CD4-positive, alpha-beta memory T cell (primary cell): ENCODE data around the gene DEAF1. TPM values are rescaled to one million over a fixed set of nuclear protein-coding genes. Genes with fewer than 3 reads are reported as not detected.

Source experiments
- CTCF ChIA-PET: fragments of 350-600 bp; sonication (Branson Sonifier 250); formaldehyde crosslinking; loops from one replicate; lab custom pipeline; 2021; ENCODE audit warnings: inconsistent platforms; ENCODE audit not compliant: partially characterized antibody; lab: Charles Lee
- POLR2A ChIA-PET: fragments of 350-600 bp; sonication (Branson Sonifier 250); formaldehyde crosslinking; loops from one replicate; lab custom pipeline; 2021; ENCODE audit not compliant: partially characterized antibody; lab: Charles Lee
- DNase-seq, 5 donors: peaks; one replicate each; pipeline versions ENCODE4 v3.0.0 to v3.0.0-alpha.2; 2020 to 2022; ENCODE audit warnings: mixed read lengths in 1 of 5
- H3K27ac ChIP-seq: one replicate; pipeline ENCODE4 v1.7.0; 2013; ENCODE audit warnings: low read depth, low read length
- H3K27me3 ChIP-seq: 2 replicates; pipeline ENCODE4 v1.7.0; 2013; ENCODE audit warnings: mild to moderate bottlenecking, low read length, moderate library complexity; ENCODE audit not compliant: insufficient read depth
- H3K36me3 ChIP-seq: 2 replicates; pipeline ENCODE4 v1.7.0; 2013; ENCODE audit warnings: mild to moderate bottlenecking, low read length, moderate library complexity; ENCODE audit not compliant: insufficient read depth
- H3K4me1 ChIP-seq: 2 replicates; pipeline ENCODE4 v1.7.0; 2013; ENCODE audit warnings: mild to moderate bottlenecking, low read length, moderate library complexity; ENCODE audit not compliant: insufficient read depth
- H3K4me3 ChIP-seq, 2 donors: one replicate each; pipeline ENCODE4 v1.7.0; 2013; ENCODE audit warnings: low read length in 2 of 2, mild to moderate bottlenecking in 1 of 2
- H3K9me3 ChIP-seq, 2 donors: one replicate each; pipeline ENCODE4 v1.7.0; 2013; ENCODE audit warnings: low read length in 2 of 2, control low read depth in 1 of 2; ENCODE audit not compliant: control insufficient read depth in 1 of 2
- H3K27ac Mint-ChIP-seq, 7 donors: one replicate each; pipeline ENCODE4 v1.8.0; 2020 to 2021; ENCODE audit warnings: mixed read lengths in 7 of 7, mild to moderate bottlenecking in 6 of 7, inconsistent platforms in 3 of 7, moderate library complexity in 3 of 7
- H3K27me3 Mint-ChIP-seq, 2 donors: one replicate each; pipeline ENCODE4 v1.8.0; 2020 to 2021; ENCODE audit warnings: mixed read lengths in 2 of 2
- H3K36me3 Mint-ChIP-seq, 2 donors: one replicate each; pipeline ENCODE4 v1.8.0; 2020 to 2021; ENCODE audit warnings: mixed read lengths in 2 of 2, inconsistent platforms in 1 of 2, mild to moderate bottlenecking in 1 of 2
- H3K4me1 Mint-ChIP-seq, 4 donors: one replicate each; pipeline ENCODE4 v1.8.0; 2020 to 2021; ENCODE audit warnings: mixed read lengths in 4 of 4, mild to moderate bottlenecking in 1 of 4
- H3K4me3 Mint-ChIP-seq, 8 donors: one replicate each; pipeline ENCODE4 v1.8.0; 2020 to 2021; ENCODE audit warnings: mixed read lengths in 8 of 8, mild to moderate bottlenecking in 7 of 8, moderate library complexity in 6 of 8, inconsistent platforms in 3 of 8
- H3K9me3 Mint-ChIP-seq, 8 donors: one replicate each; pipeline ENCODE4 v1.8.0; 2020 to 2021; ENCODE audit warnings: mixed read lengths in 8 of 8, mild to moderate bottlenecking in 5 of 8, inconsistent platforms in 3 of 8, moderate library complexity in 1 of 8
- intact Hi-C: fragments of 100-400 bp; cut with micrococcal nuclease; formaldehyde crosslinking; loops from one replicate; pipeline ENCODE4 v1.15.1; 2023
- polyA plus RNA-seq, 2 donors: library from polyadenylated mRNA; unstranded; fragments of 300-500 nt; fragmentation: Illumina TruSeq; gene quantifications; one replicate each; pipeline ENCODE4 v1.2.3, GENCODE V29; 2021
- total RNA-seq, 2 experiments: library from RNA; stranded (reverse); gene quantifications; one replicate each; pipeline ENCODE4 v1.2.3, GENCODE V29; 2021

The DEAF1 gene
- total and polyA plus RNA-seq, 4 experiments from 2014 or later: 34.5 to 50.8 (median 42.8) TPM

DNA sequence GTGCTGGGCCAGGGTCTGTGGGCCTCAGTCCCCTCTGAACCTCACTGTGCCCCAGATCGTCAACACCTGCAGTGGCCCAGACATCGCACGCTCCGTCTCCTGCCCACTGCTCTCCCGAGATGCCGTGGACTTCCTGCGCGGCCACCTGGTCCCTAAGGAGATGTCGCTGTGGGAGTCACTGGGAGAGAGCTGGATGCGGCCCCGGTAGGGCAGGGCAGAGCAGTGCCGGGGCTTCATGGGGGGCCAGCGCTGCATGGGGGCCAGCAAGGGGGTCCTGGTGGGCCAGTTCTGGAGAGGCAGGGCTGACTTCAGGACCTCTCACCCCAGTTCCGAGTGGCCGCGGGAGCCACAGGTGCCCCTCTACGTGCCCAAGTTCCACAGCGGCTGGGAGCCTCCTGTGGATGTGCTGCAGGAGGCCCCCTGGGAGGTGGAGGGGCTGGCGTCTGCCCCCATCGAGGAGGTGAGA, 27.4 kb upstream of the DEAF1 start:
- Mint-ChIP-seq H3K27ac (no peak overlapping the region), H3K36me3 (no peaks in the 10 kb centered on the region), H3K4me1 (peaks cover 6 to 27% (median 17%) of the 10 kb centered on the region in 4 donors), H3K9me3 (peaks cover 0 to 2% (median 0%) of the 10 kb centered on the region in 8 donors), H3K4me3 (no peak overlapping the region), H3K27me3 (peaks cover 2 to 3% of the 10 kb centered on the region in 2 donors)
- no peaks in the 10 kb centered on the region for H3K36me3 ChIP-seq
- no peak for DNase-seq
- no peak overlapping the region for H3K27ac ChIP-seq
- H3K9me3 ChIP-seq: no peaks in the 10 kb centered on the region
- H3K27me3 ChIP-seq: peaks cover 10% of the 10 kb centered on the region
- peak overlapping the region in 1 of 2 donors; percentile 18 for H3K4me3 ChIP-seq
- POLR2A ChIA-PET: interaction anchor here (0.9 to 7.7 kb wide), 7 partner anchors 22 to 216 kb away, joined by 3 to 109 read pairs (median 4); partner anchors contain the start of genes DEAF1, HRAS, RNH1 and TMEM80
- CTCF ChIA-PET: interaction anchor here (0.9 to 6.1 kb wide), 10 partner anchors 12 to 167 kb away, joined by 3 to 50 read pairs (median 6); partner anchors contain the start of genes DEAF1, TALDO1 and TMEM80
- H3K4me1 ChIP-seq: peaks cover 35% of the 10 kb centered on the region
- intact Hi-C loops: loop anchor here (2.0 to 10.0 kb wide), 2 partner anchors 110 to 268 kb away; partner anchors contain the start of gene PTDSS2

DNA sequence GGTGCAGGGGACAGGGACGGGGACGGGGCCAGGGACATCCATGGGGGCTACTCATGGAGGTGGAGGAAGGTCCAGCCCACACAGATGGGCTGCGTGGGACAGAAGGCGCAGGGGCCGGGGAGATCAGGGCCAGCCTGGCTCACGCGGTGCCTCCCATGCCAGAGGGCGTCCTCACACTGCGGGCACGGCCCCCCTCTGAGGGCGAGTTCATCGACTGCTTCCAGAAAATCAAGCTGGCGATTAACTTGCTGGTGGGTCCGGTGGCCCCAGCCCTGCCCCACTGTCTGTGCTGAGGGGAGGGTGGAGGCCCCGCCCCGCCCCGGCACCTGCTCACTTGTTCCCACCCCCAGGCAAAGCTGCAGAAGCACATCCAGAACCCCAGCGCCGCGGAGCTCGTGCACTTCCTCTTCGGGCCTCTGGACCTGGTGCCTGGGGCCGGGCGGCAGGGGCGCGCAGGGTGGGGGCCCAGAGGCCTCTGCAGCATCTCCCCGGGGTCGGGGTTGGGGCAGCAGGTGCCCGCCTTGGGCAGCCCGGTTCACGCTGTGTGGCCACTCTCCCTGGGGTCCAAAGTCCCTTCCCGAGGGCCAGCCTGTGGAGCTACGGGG, 26.8 kb upstream of the DEAF1 start:
- Mint-ChIP-seq H3K4me1 (peaks cover 6 to 25% (median 17%) of the 10 kb centered on the region in 4 donors), H3K27me3 (peaks cover 2 to 3% of the 10 kb centered on the region in 2 donors), H3K9me3 (peaks cover 0 to 2% (median 0%) of the 10 kb centered on the region in 8 donors), H3K4me3 (peak overlapping the region in 7 of 8 donors; percentile 46 to 84 (median 60)), H3K27ac (no peak overlapping the region), H3K36me3 (no peaks in the 10 kb centered on the region)
- peaks cover 29% of the 10 kb centered on the region for H3K4me1 ChIP-seq
- peak overlapping the region in 1 of 2 donors; percentile 18 for H3K4me3 ChIP-seq
- H3K36me3 ChIP-seq: no peaks in the 10 kb centered on the region
- DNase-seq: peak; percentile 39 to 67 (median 50)
- intact Hi-C loops: loop anchor here (2.0 to 10.0 kb wide), 2 partner anchors 109 to 267 kb away; partner anchors contain the start of gene PTDSS2
- H3K27me3 ChIP-seq: peaks cover 10% of the 10 kb centered on the region
- no peak overlapping the region for H3K27ac ChIP-seq
- ChIA-PET CTCF (interaction anchor here (1.3 to 6.1 kb wide), 7 partner anchors 12 to 166 kb away, joined by 3 to 50 read pairs (median 11); partner anchors contain the start of genes DEAF1, TALDO1 and TMEM80), POLR2A (interaction anchor here (0.9 to 7.7 kb wide), 7 partner anchors 22 to 215 kb away, joined by 3 to 109 read pairs (median 4); partner anchors contain the start of genes DEAF1, HRAS, RNH1 and TMEM80)
- H3K9me3 ChIP-seq: no peaks in the 10 kb centered on the region

DNA sequence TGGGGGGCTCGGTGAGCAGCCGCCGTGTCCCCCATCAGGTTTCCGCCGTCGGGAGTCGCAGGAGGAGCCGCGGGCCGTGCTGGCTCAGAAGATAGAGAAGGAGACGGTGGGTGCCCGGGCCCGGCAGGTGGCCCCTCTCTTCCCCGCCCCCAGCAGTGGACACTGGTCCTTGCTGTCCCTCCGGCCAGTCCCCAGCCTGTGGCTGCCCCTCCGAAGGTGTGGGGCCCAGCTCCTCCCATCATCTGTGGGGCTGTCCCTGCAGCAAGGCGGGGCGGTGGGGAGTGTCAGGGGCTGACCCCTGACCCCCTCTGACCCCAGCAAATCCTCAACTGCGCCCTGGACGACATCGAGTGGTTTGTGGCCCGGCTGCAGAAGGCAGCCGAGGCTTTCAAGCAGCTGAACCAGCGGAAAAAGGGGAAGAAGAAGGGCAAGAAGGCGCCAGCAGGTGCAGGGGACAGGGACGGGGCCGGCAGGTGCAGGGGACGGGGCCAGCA, 26.3 kb upstream of the DEAF1 start:
- Histone ChIP-seq H3K27ac (no peak overlapping the region), H3K4me1 (peaks cover 24% of the 10 kb centered on the region), H3K27me3 (peaks cover 10% of the 10 kb centered on the region), H3K4me3 (no peak overlapping the region), H3K9me3 (no peaks in the 10 kb centered on the region), H3K36me3 (no peaks in the 10 kb centered on the region)
- ChIA-PET CTCF (interaction anchor here (1.0 to 6.1 kb wide), 5 partner anchors 25 to 166 kb away, joined by 3 to 50 read pairs (median 28); partner anchors contain the start of genes DEAF1, TALDO1 and TMEM80), POLR2A (interaction anchor here (0.9 to 7.7 kb wide), 6 partner anchors 21 to 215 kb away, joined by 3 to 109 read pairs (median 5); partner anchors contain the start of genes DEAF1, HRAS, RNH1 and TMEM80)
- Mint-ChIP-seq H3K4me1 (peaks cover 6 to 22% (median 14%) of the 10 kb centered on the region in 4 donors), H3K4me3 (peak overlapping the region in 6 of 8 donors; percentile 46 to 84 (median 63)), H3K9me3 (peaks cover 0 to 5% (median 0%) of the 10 kb centered on the region in 8 donors), H3K36me3 (no peaks in the 10 kb centered on the region), H3K27ac (no peak overlapping the region), H3K27me3 (peaks cover 2 to 3% of the 10 kb centered on the region in 2 donors)
- intact Hi-C loops: loop anchor here (10.0 kb wide), 1 partner anchor 266 kb away; the partner anchor contains the start of gene PTDSS2
- no peak for DNase-seq

DNA sequence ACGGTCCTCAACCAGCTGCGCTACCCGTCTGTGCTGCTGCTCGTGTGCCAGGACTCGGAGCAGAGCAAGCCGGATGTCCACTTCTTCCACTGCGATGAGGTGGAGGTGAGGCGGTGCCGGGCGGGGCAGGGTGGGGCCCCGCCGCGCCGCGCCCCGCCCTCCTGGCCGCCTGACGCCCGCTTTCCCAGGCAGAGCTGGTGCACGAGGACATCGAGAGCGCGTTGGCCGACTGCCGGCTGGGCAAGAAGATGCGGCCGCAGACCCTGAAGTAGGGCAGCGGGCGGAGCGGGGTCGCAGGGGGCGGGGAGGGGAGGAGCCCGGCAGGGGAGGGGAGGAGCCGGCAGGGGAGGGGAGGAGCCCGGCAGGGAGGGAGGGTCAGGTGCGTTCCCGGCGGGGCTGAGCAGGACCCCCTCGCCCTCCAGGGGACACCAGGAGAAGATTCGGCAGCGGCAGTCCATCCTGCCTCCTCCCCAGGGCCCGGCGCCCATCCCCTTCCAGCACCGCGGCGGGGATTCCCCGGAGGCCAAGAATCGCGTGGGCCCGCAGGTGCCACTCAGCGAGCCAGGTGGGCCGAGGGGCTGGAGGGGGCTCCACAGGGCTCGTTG, 25.7 kb upstream of the DEAF1 start:
- H3K27me3 Mint-ChIP-seq: peaks cover 2 to 3% of the 10 kb centered on the region in 2 donors
- H3K4me1 Mint-ChIP-seq: peaks cover 6 to 22% (median 14%) of the 10 kb centered on the region in 4 donors
- Histone ChIP-seq H3K27ac (no peak overlapping the region), H3K4me3 (no peak overlapping the region), H3K4me1 (peaks cover 24% of the 10 kb centered on the region), H3K9me3 (no peaks in the 10 kb centered on the region), H3K27me3 (peaks cover 10% of the 10 kb centered on the region), H3K36me3 (no peaks in the 10 kb centered on the region)
- H3K4me3 Mint-ChIP-seq: peak overlapping the region in 3 of 8 donors; percentile 43 to 84 (median 71)
- peak in 2 of 5 donors; percentile 34 to 69 for DNase-seq
- POLR2A ChIA-PET: interaction anchor here (2.4 to 7.7 kb wide), 3 partner anchors 25 to 185 kb away, joined by 7 to 109 read pairs (median 28); partner anchors contain the start of genes DEAF1, HRAS and TMEM80
- no peak overlapping the region for H3K27ac Mint-ChIP-seq
- intact Hi-C loops: loop anchor here (10.0 kb wide), 1 partner anchor 266 kb away; the partner anchor contains the start of gene PTDSS2
- CTCF ChIA-PET: interaction anchor here (0.7 to 6.1 kb wide), 5 partner anchors 24 to 166 kb away, joined by 3 to 50 read pairs (median 4); partner anchors contain the start of genes DEAF1, TALDO1 and TMEM80
- peaks cover 0 to 6% (median 0%) of the 10 kb centered on the region in 8 donors for H3K9me3 Mint-ChIP-seq
- H3K36me3 Mint-ChIP-seq: no peaks in the 10 kb centered on the region

DNA sequence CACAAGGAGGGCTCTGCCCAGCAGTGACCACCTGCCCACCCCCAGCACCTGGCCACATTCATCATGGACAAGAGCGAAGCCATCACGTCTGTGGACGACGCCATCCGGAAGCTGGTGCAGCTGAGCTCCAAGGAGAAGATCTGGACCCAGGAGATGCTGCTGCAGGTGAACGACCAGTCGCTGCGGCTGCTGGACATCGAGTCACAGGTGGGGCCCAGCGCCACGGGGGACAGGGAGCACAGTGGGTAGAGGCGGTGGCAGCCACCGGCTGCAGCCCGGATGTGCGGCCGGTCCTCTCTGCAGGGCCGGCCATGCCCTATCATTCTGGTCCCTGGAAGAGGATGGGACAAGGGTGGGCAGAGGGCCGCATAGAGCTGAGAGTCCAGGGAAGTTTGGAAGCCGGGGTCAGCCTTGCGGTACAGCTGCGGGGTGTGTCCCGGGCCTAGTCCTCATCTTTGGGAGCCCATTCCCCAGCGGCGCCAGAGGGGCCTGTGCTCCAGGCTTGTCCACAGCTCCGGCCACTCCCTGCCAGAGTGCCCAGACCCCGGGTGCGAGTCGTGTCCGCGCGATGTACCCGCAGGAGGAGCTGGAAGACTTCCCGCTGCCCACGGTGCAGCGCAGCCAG, 25.1 kb upstream of the DEAF1 start:
- Histone ChIP-seq H3K4me1 (peaks cover 18% of the 10 kb centered on the region), H3K36me3 (no peaks in the 10 kb centered on the region), H3K9me3 (no peaks in the 10 kb centered on the region), H3K27me3 (peaks cover 10% of the 10 kb centered on the region), H3K27ac (no peak overlapping the region), H3K4me3 (no peak overlapping the region)
- Mint-ChIP-seq H3K36me3 (no peaks in the 10 kb centered on the region), H3K4me3 (peak overlapping the region in 6 of 8 donors; percentile 5 to 71 (median 36)), H3K9me3 (peaks cover 0 to 7% (median 2%) of the 10 kb centered on the region in 8 donors), H3K27me3 (peaks cover 2 to 3% of the 10 kb centered on the region in 2 donors), H3K4me1 (peaks cover 6 to 22% (median 12%) of the 10 kb centered on the region in 4 donors), H3K27ac (peak overlapping the region in 1 of 7 donors; percentile 36)
- intact Hi-C loops: loop anchor here (10.0 kb wide), 1 partner anchor 265 kb away; the partner anchor contains the start of gene PTDSS2
- ChIA-PET CTCF (interaction anchor here (0.6 to 4.5 kb wide), 4 partner anchors 24 to 166 kb away, joined by 3 to 50 read pairs (median 3); partner anchors contain the start of genes DEAF1, TALDO1 and TMEM80), POLR2A (interaction anchor here (7.7 kb wide), 1 partner anchor 24 kb away, joined by 109 read pairs; the partner anchor contains the start of genes DEAF1 and TMEM80)
- no peak for DNase-seq
